Spleen (tissue), 7 donors: ENCODE measurements around the gene CLEC16A.

ENCODE experiments used
- POLR2A ChIP-seq, 3 donors: fragments of 450-650 bp; IDR thresholded peaks; one replicate each; pipeline ENCODE4 v1.5.1; 2017; ENCODE audit warnings: antibody characterized with exemption in 3 of 3, mild to moderate bottlenecking in 1 of 3
- TF ChIP-seq, protein P1 (sequence below), 11 experiments: fragments of 200-600 bp in 7 of 11; fragments of 450-650 bp in 4 of 11; sonication (generic) in 4 of 11; IDR thresholded peaks in 8 of 11; conservative IDR thresholded peaks in 3 of 11; 1 replicate in 7 of 11; 2 replicates in 4 of 11; pipeline versions ENCODE4 v1.4.0 to v1.8.0; 2016 to 2021; ENCODE audit warnings: antibody characterized with exemption in 11 of 11, inconsistent platforms in 4 of 11, mild to moderate bottlenecking in 1 of 11
- donor health status: DM: no; HTN: no; CAD: no; lungs with moderate emphysema.
- donor health status: DM: no; HTN: no; CAD: no.
- donor health status: DM: no; HTN: no; CAD: no.

DNA sequence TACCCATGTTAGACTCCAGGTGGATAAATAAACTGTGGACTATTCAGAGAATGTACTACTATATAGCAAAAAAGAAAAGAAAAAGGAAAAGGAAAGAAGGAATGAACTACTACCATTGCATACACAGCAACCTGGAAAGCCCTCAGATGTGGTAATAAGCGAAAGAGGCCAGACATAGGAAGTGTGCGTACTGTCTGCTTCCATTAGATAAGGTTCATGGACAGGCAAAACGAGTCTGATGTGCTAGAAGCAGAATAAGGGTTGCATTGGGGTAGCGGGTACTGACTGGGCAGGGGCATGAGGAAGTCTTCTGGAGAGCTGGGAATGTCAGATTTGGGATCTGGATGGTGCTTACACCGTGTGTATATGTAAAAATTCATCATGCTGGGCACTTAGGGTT lies 21.8 kb downstream of the CLEC16A start:
- TF ChIP-seq, protein P1, sequence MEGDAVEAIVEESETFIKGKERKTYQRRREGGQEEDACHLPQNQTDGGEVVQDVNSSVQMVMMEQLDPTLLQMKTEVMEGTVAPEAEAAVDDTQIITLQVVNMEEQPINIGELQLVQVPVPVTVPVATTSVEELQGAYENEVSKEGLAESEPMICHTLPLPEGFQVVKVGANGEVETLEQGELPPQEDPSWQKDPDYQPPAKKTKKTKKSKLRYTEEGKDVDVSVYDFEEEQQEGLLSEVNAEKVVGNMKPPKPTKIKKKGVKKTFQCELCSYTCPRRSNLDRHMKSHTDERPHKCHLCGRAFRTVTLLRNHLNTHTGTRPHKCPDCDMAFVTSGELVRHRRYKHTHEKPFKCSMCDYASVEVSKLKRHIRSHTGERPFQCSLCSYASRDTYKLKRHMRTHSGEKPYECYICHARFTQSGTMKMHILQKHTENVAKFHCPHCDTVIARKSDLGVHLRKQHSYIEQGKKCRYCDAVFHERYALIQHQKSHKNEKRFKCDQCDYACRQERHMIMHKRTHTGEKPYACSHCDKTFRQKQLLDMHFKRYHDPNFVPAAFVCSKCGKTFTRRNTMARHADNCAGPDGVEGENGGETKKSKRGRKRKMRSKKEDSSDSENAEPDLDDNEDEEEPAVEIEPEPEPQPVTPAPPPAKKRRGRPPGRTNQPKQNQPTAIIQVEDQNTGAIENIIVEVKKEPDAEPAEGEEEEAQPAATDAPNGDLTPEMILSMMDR (IDR thresholded peaks at IDR 0.05 in 8 of 11, conservative IDR thresholded peaks at IDR 0.05 in 3 of 11) = no peak
- no peak for TF ChIP-seq POLR2A (IDR thresholded peaks at IDR 0.05)
